Measurements from ENCODE around the gene EVX2.

DNA sequence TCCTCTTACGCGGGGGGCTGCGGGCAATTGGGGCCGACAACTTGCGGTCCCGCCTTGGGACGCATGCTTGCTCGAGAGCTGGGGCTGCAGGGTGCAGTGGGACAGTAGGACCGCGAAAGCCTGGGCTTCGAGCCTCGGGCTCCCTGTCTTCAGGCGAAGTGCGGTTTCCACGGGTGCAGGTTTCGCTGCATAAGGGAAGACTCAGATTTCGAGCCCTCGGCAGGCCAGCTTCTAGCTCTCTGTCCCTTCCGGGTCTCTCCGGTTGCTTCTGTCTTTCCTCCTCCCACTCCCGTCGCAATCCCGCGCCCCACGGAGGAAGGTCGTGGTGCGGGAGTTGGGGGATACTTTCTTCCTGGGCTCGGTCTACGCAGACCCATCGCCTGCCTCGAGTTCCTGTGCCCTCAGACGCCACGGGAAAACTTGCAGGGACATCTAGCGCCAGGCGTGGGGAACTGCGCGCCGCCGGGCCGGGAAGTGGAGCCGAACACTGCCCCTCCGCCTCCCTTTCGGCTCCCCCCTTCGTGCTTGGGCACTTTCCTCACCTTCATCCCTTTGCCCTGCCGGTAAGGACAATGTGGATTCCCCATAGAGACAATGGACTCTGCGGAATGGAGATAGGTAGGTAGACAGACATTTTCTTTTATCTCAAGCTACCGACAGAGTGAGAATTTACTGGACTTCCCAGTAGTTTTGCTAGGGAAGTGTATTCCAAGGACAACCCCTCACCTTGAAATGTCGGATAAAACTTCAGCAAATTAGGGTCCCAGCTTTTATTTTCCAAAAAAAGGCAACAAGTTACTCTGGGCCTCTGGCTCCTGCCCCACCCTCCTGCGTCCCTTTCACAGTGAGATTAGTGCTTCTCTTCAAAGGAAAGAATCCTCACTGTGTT is 4.5 kb upstream of the EVX2 start:
- no peak for TF ChIP-seq POLR2A (IDR thresholded peaks at IDR 0.05)
- TF ChIP-seq POLR2AphosphoS5 (IDR thresholded peaks at IDR 0.05): peak in 3 of 4 donors; percentile 34 to 41 (median 36)
- TF ChIP-seq, protein P1, sequence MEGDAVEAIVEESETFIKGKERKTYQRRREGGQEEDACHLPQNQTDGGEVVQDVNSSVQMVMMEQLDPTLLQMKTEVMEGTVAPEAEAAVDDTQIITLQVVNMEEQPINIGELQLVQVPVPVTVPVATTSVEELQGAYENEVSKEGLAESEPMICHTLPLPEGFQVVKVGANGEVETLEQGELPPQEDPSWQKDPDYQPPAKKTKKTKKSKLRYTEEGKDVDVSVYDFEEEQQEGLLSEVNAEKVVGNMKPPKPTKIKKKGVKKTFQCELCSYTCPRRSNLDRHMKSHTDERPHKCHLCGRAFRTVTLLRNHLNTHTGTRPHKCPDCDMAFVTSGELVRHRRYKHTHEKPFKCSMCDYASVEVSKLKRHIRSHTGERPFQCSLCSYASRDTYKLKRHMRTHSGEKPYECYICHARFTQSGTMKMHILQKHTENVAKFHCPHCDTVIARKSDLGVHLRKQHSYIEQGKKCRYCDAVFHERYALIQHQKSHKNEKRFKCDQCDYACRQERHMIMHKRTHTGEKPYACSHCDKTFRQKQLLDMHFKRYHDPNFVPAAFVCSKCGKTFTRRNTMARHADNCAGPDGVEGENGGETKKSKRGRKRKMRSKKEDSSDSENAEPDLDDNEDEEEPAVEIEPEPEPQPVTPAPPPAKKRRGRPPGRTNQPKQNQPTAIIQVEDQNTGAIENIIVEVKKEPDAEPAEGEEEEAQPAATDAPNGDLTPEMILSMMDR (IDR thresholded peaks at IDR 0.05): peak; percentile 77 to 83 (median 80)
